ENCODE measurements around the gene FBXL4. TPM values are rescaled to one million over a fixed set of nuclear protein-coding genes. Genes with fewer than 3 reads are reported as not detected.

Gene FBXL4
- total RNA-seq, 4 donors from 2014 or later, result 16.4 to 35.0 (median 22.4) TPM

DNA sequence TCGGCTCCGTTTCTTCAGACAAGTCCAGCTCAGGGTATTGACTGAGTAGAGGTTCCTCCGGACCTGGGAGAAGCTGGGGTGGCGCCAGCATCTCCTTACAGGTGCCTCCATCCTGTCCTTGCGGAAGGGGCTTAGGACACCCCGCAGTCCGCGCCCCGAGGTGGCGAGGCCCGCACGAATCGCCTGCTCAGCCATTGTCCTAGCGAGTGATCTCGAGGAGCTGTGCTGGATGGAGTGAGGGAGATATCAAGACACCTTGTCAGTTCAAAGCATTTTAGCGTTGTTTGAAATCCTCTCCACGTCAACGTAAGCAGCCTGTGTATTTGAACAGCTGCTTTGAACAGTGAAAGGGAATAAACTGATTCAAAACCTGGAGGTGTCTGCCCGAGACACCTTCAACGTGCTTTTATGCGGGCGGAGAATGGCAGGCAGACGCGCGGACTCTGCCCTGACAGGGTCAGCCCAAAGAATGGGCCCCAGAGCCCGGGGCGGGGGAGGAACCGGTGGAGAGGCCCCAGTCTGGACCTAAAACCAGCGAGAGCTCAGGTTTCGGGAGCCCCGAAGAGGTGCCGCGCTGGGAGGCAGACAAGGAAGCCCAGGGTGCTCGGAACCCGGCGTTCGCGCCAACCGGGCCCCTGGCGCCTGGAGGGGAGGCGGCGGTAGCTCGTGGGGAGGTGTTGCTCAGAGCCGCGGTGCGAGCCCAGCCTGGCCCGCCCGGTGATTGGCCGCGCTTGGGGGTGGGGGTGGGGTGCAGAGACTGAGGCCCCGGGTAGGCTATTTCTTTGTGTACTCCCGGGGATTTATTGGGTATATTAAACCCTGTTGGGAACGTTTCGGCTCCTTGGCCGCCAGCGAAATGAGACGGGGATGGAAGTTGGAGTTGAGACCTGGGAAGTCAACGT, 116.4 kb downstream of the FBXL4 start:
- DNase-seq, result no peak
- H3K9me3 ChIP-seq, result no peaks in the 10 kb centered on the region
- no peaks in the 10 kb centered on the region for H3K36me3 ChIP-seq
- intact Hi-C loops (cut with DNase I; ENCODE audit: low total_unique reads) (no loop called here), in situ Hi-C loops (cut with MboI; ENCODE audit: low sequenced_read_pairs in 4 of 4) (loop anchor here in 1 of 4 donors (25.0 kb wide), 1 partner anchor 1344 kb away; no protein-coding TSS in a partner anchor)
- no peak for ATAC-seq
- H3K4me1 ChIP-seq, result peaks cover 25 to 53% of the 10 kb centered on the region in 2 donors
- H3K27ac ChIP-seq, result no peak overlapping the region
- H3K27me3 ChIP-seq, result peaks cover 92 to 98% (median 95%) of the 10 kb centered on the region in 3 donors
- H3K4me3 ChIP-seq, result peak overlapping the region in 1 of 4 donors; percentile 39
- TF ChIP-seq, protein P1, sequence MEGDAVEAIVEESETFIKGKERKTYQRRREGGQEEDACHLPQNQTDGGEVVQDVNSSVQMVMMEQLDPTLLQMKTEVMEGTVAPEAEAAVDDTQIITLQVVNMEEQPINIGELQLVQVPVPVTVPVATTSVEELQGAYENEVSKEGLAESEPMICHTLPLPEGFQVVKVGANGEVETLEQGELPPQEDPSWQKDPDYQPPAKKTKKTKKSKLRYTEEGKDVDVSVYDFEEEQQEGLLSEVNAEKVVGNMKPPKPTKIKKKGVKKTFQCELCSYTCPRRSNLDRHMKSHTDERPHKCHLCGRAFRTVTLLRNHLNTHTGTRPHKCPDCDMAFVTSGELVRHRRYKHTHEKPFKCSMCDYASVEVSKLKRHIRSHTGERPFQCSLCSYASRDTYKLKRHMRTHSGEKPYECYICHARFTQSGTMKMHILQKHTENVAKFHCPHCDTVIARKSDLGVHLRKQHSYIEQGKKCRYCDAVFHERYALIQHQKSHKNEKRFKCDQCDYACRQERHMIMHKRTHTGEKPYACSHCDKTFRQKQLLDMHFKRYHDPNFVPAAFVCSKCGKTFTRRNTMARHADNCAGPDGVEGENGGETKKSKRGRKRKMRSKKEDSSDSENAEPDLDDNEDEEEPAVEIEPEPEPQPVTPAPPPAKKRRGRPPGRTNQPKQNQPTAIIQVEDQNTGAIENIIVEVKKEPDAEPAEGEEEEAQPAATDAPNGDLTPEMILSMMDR (IDR thresholded peaks at IDR 0.05 in 4 of 5, conservative IDR thresholded peaks at IDR 0.05 in 1 of 5), result no peak
- no peak for TF ChIP-seq POLR2A (IDR thresholded peaks at IDR 0.05)

DNA sequence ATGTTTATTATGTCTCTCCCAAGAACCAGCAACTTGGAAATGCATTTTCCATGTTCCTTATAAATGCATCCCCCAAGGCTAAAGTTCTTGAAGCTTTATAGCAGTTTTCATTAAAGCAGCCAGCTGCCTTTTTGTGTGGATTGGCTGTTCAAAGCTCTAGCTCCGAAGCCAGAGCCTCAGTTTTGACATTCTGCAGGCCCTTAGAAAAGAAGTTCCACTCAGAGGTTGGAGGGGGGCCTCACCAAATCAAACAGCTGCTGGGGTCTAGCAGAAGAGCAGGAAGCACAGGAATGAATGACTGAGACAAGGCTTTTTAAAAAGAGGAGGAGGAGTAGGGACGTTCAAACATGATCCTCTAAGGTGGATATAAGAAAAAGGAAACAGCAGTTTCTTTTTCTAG, 117.6 kb downstream of the FBXL4 start:
- peaks cover 25 to 49% of the 10 kb centered on the region in 2 donors for H3K4me1 ChIP-seq
- in situ Hi-C loops (cut with MboI; ENCODE audit: low sequenced_read_pairs in 4 of 4) (loop anchor here in 1 of 4 donors (25.0 kb wide), 1 partner anchor 1343 kb away; no protein-coding TSS in a partner anchor), intact Hi-C loops (cut with DNase I; ENCODE audit: low total_unique reads) (no loop called here)

DNA sequence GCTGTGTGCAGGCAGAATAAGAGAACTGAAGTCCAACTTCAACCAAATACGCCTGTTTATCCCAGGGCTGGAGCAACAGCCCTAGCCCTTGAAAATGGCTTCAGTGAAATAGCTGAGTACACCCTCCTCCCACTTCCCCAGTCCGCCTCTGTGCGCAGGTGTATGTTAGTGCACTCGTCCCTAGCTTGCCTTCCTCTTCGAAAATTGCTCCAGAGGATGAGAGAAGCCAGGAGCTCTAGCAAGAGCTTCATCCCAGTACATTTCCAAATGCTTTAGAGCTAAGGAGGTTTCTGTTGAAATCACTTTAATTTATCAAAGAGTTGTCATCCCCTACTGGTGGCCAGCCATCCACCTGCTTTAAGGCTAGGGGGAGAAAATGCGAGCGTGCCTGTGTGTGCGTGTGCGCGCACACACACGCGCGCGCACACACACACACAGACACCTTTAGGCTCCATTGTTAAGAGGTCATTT, 118.8 kb downstream of the FBXL4 start:
- Histone ChIP-seq H3K4me3 (no peak overlapping the region), H3K4me1 (peaks cover 31 to 53% of the 10 kb centered on the region in 2 donors), H3K27me3 (peaks cover 96 to 100% (median 100%) of the 10 kb centered on the region in 3 donors), H3K27ac (no peak overlapping the region), H3K36me3 (no peaks in the 10 kb centered on the region), H3K9me3 (no peaks in the 10 kb centered on the region)
- intact Hi-C loops (cut with DNase I; ENCODE audit: low total_unique reads) (no loop called here), in situ Hi-C loops (cut with MboI; ENCODE audit: low sequenced_read_pairs in 4 of 4) (loop anchor here in 1 of 4 donors (25.0 kb wide), 1 partner anchor 1342 kb away; no protein-coding TSS in a partner anchor)
- TF ChIP-seq, protein P1 (IDR thresholded peaks at IDR 0.05 in 4 of 5, conservative IDR thresholded peaks at IDR 0.05 in 1 of 5), result no peak
- no peak for TF ChIP-seq POLR2A (IDR thresholded peaks at IDR 0.05)
- no peak for DNase-seq
- no peak for ATAC-seq

More for the DNA sequence above, 117.6 kb downstream of the FBXL4 start:
- Histone ChIP-seq H3K27ac (no peak overlapping the region), H3K36me3 (no peaks in the 10 kb centered on the region), H3K4me3 (no peak overlapping the region), H3K9me3 (no peaks in the 10 kb centered on the region), H3K27me3 (peaks cover 92 to 98% (median 97%) of the 10 kb centered on the region in 3 donors)
- TF ChIP-seq POLR2A (IDR thresholded peaks at IDR 0.05), result no peak
- TF ChIP-seq, protein P1 (IDR thresholded peaks at IDR 0.05 in 4 of 5, conservative IDR thresholded peaks at IDR 0.05 in 1 of 5), result no peak
- ATAC-seq, result no peak
- no peak for DNase-seq

DNA sequence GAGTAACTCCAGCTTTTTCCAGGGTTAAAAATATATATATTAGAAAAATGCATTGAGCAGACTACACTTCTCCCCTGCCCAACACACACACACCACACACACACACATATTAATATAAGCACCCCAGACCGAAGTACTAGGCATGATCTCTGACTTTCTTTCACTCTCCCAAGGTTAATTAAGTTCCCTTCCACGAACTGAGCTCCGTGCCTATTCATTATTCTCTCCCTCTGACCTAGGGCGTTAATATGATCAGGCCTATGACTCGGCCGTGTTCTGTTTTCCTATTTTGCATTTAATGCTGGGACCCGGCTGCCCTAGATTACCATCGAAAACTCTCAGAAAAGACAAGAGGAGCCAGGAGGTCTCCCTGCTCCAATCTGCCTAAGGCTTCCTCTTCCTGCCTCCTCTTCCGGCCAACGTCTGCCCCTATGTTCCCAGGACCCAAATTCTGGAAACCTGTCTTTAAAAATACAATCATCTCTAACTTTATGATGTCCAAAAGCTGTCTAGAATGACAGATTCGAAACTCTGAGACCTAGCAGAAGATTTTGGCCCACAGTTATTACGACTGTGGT, 119.4 kb downstream of the FBXL4 start:
- DNase-seq, result no peak
- no peaks in the 10 kb centered on the region for H3K9me3 ChIP-seq
- peaks cover 97 to 100% (median 100%) of the 10 kb centered on the region in 3 donors for H3K27me3 ChIP-seq
- peak overlapping the region in 1 of 4 donors; percentile 24 for H3K4me3 ChIP-seq
- no peak for ATAC-seq
- TF ChIP-seq, protein P1 (IDR thresholded peaks at IDR 0.05 in 4 of 5, conservative IDR thresholded peaks at IDR 0.05 in 1 of 5), result no peak
- TF ChIP-seq POLR2A (IDR thresholded peaks at IDR 0.05), result no peak
- peaks cover 33 to 46% of the 10 kb centered on the region in 2 donors for H3K4me1 ChIP-seq
- H3K27ac ChIP-seq, result no peak overlapping the region
- no peaks in the 10 kb centered on the region for H3K36me3 ChIP-seq
- intact Hi-C loops (cut with DNase I; ENCODE audit: low total_unique reads) (no loop called here), in situ Hi-C loops (cut with MboI; ENCODE audit: low sequenced_read_pairs in 4 of 4) (loop anchor here in 1 of 4 donors (25.0 kb wide), 1 partner anchor 1341 kb away; no protein-coding TSS in a partner anchor)

Measured in gastrocnemius medialis (tissue), 4 donors.